ENCODE measurements around the gene PATZ1.

- TF ChIP-seq, protein P1, sequence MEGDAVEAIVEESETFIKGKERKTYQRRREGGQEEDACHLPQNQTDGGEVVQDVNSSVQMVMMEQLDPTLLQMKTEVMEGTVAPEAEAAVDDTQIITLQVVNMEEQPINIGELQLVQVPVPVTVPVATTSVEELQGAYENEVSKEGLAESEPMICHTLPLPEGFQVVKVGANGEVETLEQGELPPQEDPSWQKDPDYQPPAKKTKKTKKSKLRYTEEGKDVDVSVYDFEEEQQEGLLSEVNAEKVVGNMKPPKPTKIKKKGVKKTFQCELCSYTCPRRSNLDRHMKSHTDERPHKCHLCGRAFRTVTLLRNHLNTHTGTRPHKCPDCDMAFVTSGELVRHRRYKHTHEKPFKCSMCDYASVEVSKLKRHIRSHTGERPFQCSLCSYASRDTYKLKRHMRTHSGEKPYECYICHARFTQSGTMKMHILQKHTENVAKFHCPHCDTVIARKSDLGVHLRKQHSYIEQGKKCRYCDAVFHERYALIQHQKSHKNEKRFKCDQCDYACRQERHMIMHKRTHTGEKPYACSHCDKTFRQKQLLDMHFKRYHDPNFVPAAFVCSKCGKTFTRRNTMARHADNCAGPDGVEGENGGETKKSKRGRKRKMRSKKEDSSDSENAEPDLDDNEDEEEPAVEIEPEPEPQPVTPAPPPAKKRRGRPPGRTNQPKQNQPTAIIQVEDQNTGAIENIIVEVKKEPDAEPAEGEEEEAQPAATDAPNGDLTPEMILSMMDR (conservative IDR thresholded peaks at IDR 0.05; ENCODE audit: low read length) = no peak
- TF ChIP-seq EZH2phosphoT487 (IDR thresholded peaks at IDR 0.05; ENCODE audit: borderline replicate concordance, low read depth, low read length) = no peak
Observed at GRCh38 chr22:31341386-31342088, 4.6 kb downstream of the PATZ1 start.

All from OCI-LY7 (cell line).